Naive thymus-derived CD4-positive, alpha-beta T cell (primary cell): Measurements from ENCODE around the gene CTNNAL1. TPM values are rescaled to one million over a fixed set of nuclear protein-coding genes. Genes with fewer than 3 reads are reported as not detected.

Source experiments
- ATAC-seq: fragments of 150-1000 bp; cut with Tn5 transposase; 2 replicates; pipeline ENCODE4 v1.10.0; 2021; ENCODE audit warnings: mild to moderate bottlenecking, moderate library complexity
- CTCF ChIA-PET: fragments of 350-600 bp; sonication (Branson Sonifier 250); formaldehyde crosslinking; loops from one replicate; lab custom pipeline; 2021; ENCODE audit warnings: antibody characterized with exemption; lab: Charles Lee
- POLR2A ChIA-PET: fragments of 350-600 bp; sonication (Branson Sonifier 250); formaldehyde crosslinking; loops from one replicate; lab custom pipeline; 2021; ENCODE audit warnings: antibody characterized with exemption, inconsistent platforms; lab: Charles Lee
- DNase-seq, 9 donors: peaks; one replicate each; pipeline versions ENCODE4 v3.0.0 to v3.0.0-alpha.2; 2020 to 2022; ENCODE audit warnings: mixed read lengths in 1 of 9
- H3K27ac ChIP-seq: one replicate; pipeline ENCODE4 v1.7.0; 2013; ENCODE audit warnings: mild to moderate bottlenecking, low read depth, low read length, moderate library complexity
- H3K27me3 ChIP-seq, 2 donors: one replicate each; pipeline ENCODE4 v1.7.0; 2013; ENCODE audit warnings: low read length in 2 of 2, mild to moderate bottlenecking in 2 of 2, moderate library complexity in 2 of 2; ENCODE audit not compliant: control insufficient read depth in 2 of 2, insufficient read depth in 2 of 2
- H3K36me3 ChIP-seq, 3 experiments: 1 replicate in 2 of 3; 2 replicates in 1 of 3; pipeline ENCODE4 v1.7.0; 2013; ENCODE audit warnings: low read length in 3 of 3, mild to moderate bottlenecking in 3 of 3, moderate library complexity in 1 of 3; ENCODE audit not compliant: insufficient read depth in 3 of 3, control insufficient read depth in 2 of 3
- H3K4me1 ChIP-seq, 2 donors: one replicate each; pipeline ENCODE4 v1.7.0; 2013; ENCODE audit warnings: low read length in 2 of 2, mild to moderate bottlenecking in 2 of 2, moderate library complexity in 1 of 2; ENCODE audit not compliant: control insufficient read depth in 2 of 2, insufficient read depth in 2 of 2
- H3K4me3 ChIP-seq: 2 replicates; pipeline ENCODE4 v1.7.0; 2013; ENCODE audit warnings: mild to moderate bottlenecking, low read length
- H3K9me3 ChIP-seq, 3 experiments: 1 replicate in 2 of 3; 2 replicates in 1 of 3; pipeline ENCODE4 v1.7.0; 2013; ENCODE audit warnings: low read length in 3 of 3; ENCODE audit not compliant: control insufficient read depth in 2 of 3
- H3K27ac Mint-ChIP-seq, 9 donors: one replicate each; pipeline ENCODE4 v1.8.0; 2020 to 2022; ENCODE audit warnings: mixed read lengths in 9 of 9, mild to moderate bottlenecking in 8 of 9, moderate library complexity in 5 of 9, inconsistent platforms in 2 of 9
- H3K27me3 Mint-ChIP-seq, 5 donors: one replicate each; pipeline ENCODE4 v1.8.0; 2021 to 2022; ENCODE audit warnings: mixed read lengths in 5 of 5, mild to moderate bottlenecking in 1 of 5
- H3K36me3 Mint-ChIP-seq, 5 donors: one replicate each; pipeline ENCODE4 v1.8.0; 2020 to 2022; ENCODE audit warnings: mixed read lengths in 5 of 5, mild to moderate bottlenecking in 3 of 5, inconsistent platforms in 1 of 5
- H3K4me1 Mint-ChIP-seq, 7 donors: one replicate each; pipeline ENCODE4 v1.8.0; 2020 to 2022; ENCODE audit warnings: mixed read lengths in 7 of 7, mild to moderate bottlenecking in 3 of 7, inconsistent platforms in 1 of 7
- H3K4me3 Mint-ChIP-seq, 10 donors: one replicate each; pipeline ENCODE4 v1.8.0; 2020 to 2022; ENCODE audit warnings: mild to moderate bottlenecking in 10 of 10, mixed read lengths in 10 of 10, moderate library complexity in 6 of 10, inconsistent platforms in 2 of 10
- H3K9me3 Mint-ChIP-seq, 11 donors: one replicate each; pipeline ENCODE4 v1.8.0; 2020 to 2022; ENCODE audit warnings: mixed read lengths in 11 of 11, mild to moderate bottlenecking in 4 of 11, inconsistent platforms in 1 of 11, moderate library complexity in 1 of 11
- intact Hi-C, 2 donors: fragments of 100-400 bp; cut with micrococcal nuclease; formaldehyde crosslinking; loops; one replicate each; pipeline ENCODE4 v1.15.1; 2023
- polyA plus RNA-seq, 2 donors: library from polyadenylated mRNA; unstranded; fragments of 300-500 nt; fragmentation: Illumina TruSeq; gene quantifications; one replicate each; pipeline ENCODE4 v1.2.3, GENCODE V29; 2021
- total RNA-seq, 6 experiments: library from RNA in 5 of 6; stranded (reverse) in 5 of 6; gene quantifications; 1 replicate in 5 of 6; 2 replicates in 1 of 6; pipeline ENCODE4 v1.2.3 and lab custom pipeline; 2021 to 2026

Gene CTNNAL1
- total and polyA plus RNA-seq, 7 experiments from 2014 or later: 0.77 to 9.9 (median 1.1) TPM

- POLR2A ChIA-PET: no interaction called here
- no peak overlapping the region for H3K4me3 Mint-ChIP-seq
Measured at GRCh38 chr9:108991479-108991878, 21.8 kb downstream of the CTNNAL1 start.

GRCh38 chr9:108983885-108984284 is 29.4 kb downstream of the CTNNAL1 start:
- ChIA-PET CTCF (interaction anchor here (0.9 kb wide), 1 partner anchor 215 kb away, joined by 4 read pairs; no protein-coding TSS in a partner anchor), POLR2A (no interaction called here)
- no peaks in the 10 kb centered on the region for H3K4me1 Mint-ChIP-seq
- Histone ChIP-seq H3K9me3 (no peaks in the 10 kb centered on the region), H3K36me3 (no peaks in the 10 kb centered on the region), H3K27ac (no peak overlapping the region), H3K4me3 (no peak overlapping the region), H3K27me3 (no peaks in the 10 kb centered on the region), H3K4me1 (no peaks in the 10 kb centered on the region)
- no peaks in the 10 kb centered on the region for H3K27me3 Mint-ChIP-seq
- intact Hi-C loops: no loop called here
- H3K27ac Mint-ChIP-seq: no peak overlapping the region
- no peak overlapping the region for H3K4me3 Mint-ChIP-seq
- DNase-seq (no peak), ATAC-seq (no peak)
- peaks cover 0 to 7% (median 0%) of the 10 kb centered on the region in 11 donors for H3K9me3 Mint-ChIP-seq
- peaks cover 0 to 10% (median 0%) of the 10 kb centered on the region in 5 donors for H3K36me3 Mint-ChIP-seq

More at GRCh38 chr9:108991479-108991878, 21.8 kb downstream of the CTNNAL1 start:
- intact Hi-C loops: no loop called here
- Mint-ChIP-seq H3K27ac (no peak overlapping the region), H3K4me1 (peaks cover 0 to 9% (median 5%) of the 10 kb centered on the region in 7 donors), H3K9me3 (peaks cover 0 to 7% (median 0%) of the 10 kb centered on the region in 11 donors), H3K27me3 (no peaks in the 10 kb centered on the region), H3K36me3 (peaks cover 0 to 19% (median 0%) of the 10 kb centered on the region in 5 donors)
- Histone ChIP-seq H3K36me3 (no peaks in the 10 kb centered on the region), H3K4me3 (no peak overlapping the region), H3K4me1 (no peaks in the 10 kb centered on the region), H3K27me3 (no peaks in the 10 kb centered on the region), H3K27ac (no peak overlapping the region), H3K9me3 (no peaks in the 10 kb centered on the region)
- no peak for DNase-seq
- ATAC-seq: no peak
- CTCF ChIA-PET: no interaction called here

- H3K27me3 ChIP-seq: no peaks in the 10 kb centered on the region
- POLR2A ChIA-PET: no interaction called here
- no peaks in the 10 kb centered on the region for H3K27me3 Mint-ChIP-seq
- no peaks in the 10 kb centered on the region for H3K4me1 ChIP-seq
- H3K4me3 Mint-ChIP-seq: no peak overlapping the region
- DNase-seq (no peak), ATAC-seq (no peak)
- intact Hi-C loops: no loop called here
- H3K36me3 Mint-ChIP-seq: peaks cover 0 to 4% (median 2%) of the 10 kb centered on the region in 5 donors
- no peaks in the 10 kb centered on the region for H3K9me3 ChIP-seq
- CTCF ChIA-PET: no interaction called here
- no peak overlapping the region for H3K27ac Mint-ChIP-seq
- H3K9me3 Mint-ChIP-seq: no peaks in the 10 kb centered on the region
- H3K4me1 Mint-ChIP-seq: peaks cover 0 to 1% (median 0%) of the 10 kb centered on the region in 7 donors
- H3K27ac ChIP-seq: no peak overlapping the region
- no peaks in the 10 kb centered on the region for H3K36me3 ChIP-seq
- no peak overlapping the region for H3K4me3 ChIP-seq
Measured at GRCh38 chr9:108980893-108981292, 32.4 kb downstream of the CTNNAL1 start.

GRCh38 chr9:108978205-108978604 is 35.1 kb downstream of the CTNNAL1 start:
- peaks cover 0 to 1% (median 0%) of the 10 kb centered on the region in 7 donors for H3K4me1 Mint-ChIP-seq
- Histone ChIP-seq H3K27ac (no peak overlapping the region), H3K4me3 (no peak overlapping the region), H3K9me3 (no peaks in the 10 kb centered on the region), H3K27me3 (no peaks in the 10 kb centered on the region), H3K4me1 (no peaks in the 10 kb centered on the region), H3K36me3 (no peaks in the 10 kb centered on the region)
- ChIA-PET POLR2A (no interaction called here), CTCF (no interaction called here)
- ATAC-seq: no peak
- H3K36me3 Mint-ChIP-seq: peaks cover 0 to 4% (median 2%) of the 10 kb centered on the region in 5 donors
- intact Hi-C loops: no loop called here
- no peaks in the 10 kb centered on the region for H3K9me3 Mint-ChIP-seq
- no peaks in the 10 kb centered on the region for H3K27me3 Mint-ChIP-seq
- no peak overlapping the region for H3K4me3 Mint-ChIP-seq
- no peak overlapping the region for H3K27ac Mint-ChIP-seq
- no peak for DNase-seq

- Histone ChIP-seq H3K36me3 (no peaks in the 10 kb centered on the region), H3K9me3 (no peaks in the 10 kb centered on the region), H3K4me3 (no peak overlapping the region), H3K4me1 (no peaks in the 10 kb centered on the region), H3K27me3 (no peaks in the 10 kb centered on the region), H3K27ac (no peak overlapping the region)
- peaks cover 0 to 10% (median 9%) of the 10 kb centered on the region in 5 donors for H3K36me3 Mint-ChIP-seq
- intact Hi-C loops: no loop called here
- no peaks in the 10 kb centered on the region for H3K27me3 Mint-ChIP-seq
- H3K9me3 Mint-ChIP-seq: peaks cover 0 to 14% (median 4%) of the 10 kb centered on the region in 11 donors
- DNase-seq: no peak
- H3K4me1 Mint-ChIP-seq: peaks cover 0 to 1% (median 0%) of the 10 kb centered on the region in 7 donors
- no peak for ATAC-seq
- ChIA-PET POLR2A (no interaction called here), CTCF (no interaction called here)
- no peak overlapping the region for H3K27ac Mint-ChIP-seq
- H3K4me3 Mint-ChIP-seq: no peak overlapping the region
Measured at GRCh38 chr9:108973895-108974294, 39.4 kb downstream of the CTNNAL1 start.

- intact Hi-C loops: no loop called here
- no peak overlapping the region for H3K27ac ChIP-seq
- POLR2A ChIA-PET: no interaction called here
- no peak overlapping the region for H3K4me3 ChIP-seq
- H3K36me3 ChIP-seq: no peaks in the 10 kb centered on the region
- Mint-ChIP-seq H3K9me3 (peaks cover 0 to 14% (median 4%) of the 10 kb centered on the region in 11 donors), H3K4me3 (no peak overlapping the region), H3K36me3 (peaks cover 0 to 10% (median 8%) of the 10 kb centered on the region in 5 donors), H3K27ac (no peak overlapping the region), H3K4me1 (peaks cover 0 to 1% (median 0%) of the 10 kb centered on the region in 7 donors), H3K27me3 (no peaks in the 10 kb centered on the region)
- CTCF ChIA-PET: interaction anchor here (0.6 kb wide), 1 partner anchor 22 kb away, joined by 3 read pairs; no protein-coding TSS in a partner anchor
- no peaks in the 10 kb centered on the region for H3K27me3 ChIP-seq
- no peaks in the 10 kb centered on the region for H3K4me1 ChIP-seq
- ATAC-seq (no peak), DNase-seq (no peak)
- H3K9me3 ChIP-seq: no peaks in the 10 kb centered on the region
Measured at GRCh38 chr9:108972626-108973209, 40.6 kb downstream of the CTNNAL1 start.

- POLR2A ChIA-PET: no interaction called here
- DNase-seq: no peak
- no peak overlapping the region for H3K27ac Mint-ChIP-seq
- Histone ChIP-seq H3K27ac (no peak overlapping the region), H3K9me3 (no peaks in the 10 kb centered on the region), H3K27me3 (no peaks in the 10 kb centered on the region), H3K4me1 (no peaks in the 10 kb centered on the region), H3K4me3 (no peak overlapping the region), H3K36me3 (no peaks in the 10 kb centered on the region)
- H3K4me1 Mint-ChIP-seq: peaks cover 0 to 1% (median 0%) of the 10 kb centered on the region in 7 donors
- H3K36me3 Mint-ChIP-seq: peaks cover 0 to 9% (median 6%) of the 10 kb centered on the region in 5 donors
- ATAC-seq: no peak
- H3K4me3 Mint-ChIP-seq: no peak overlapping the region
- H3K27me3 Mint-ChIP-seq: no peaks in the 10 kb centered on the region
- peaks cover 0 to 14% (median 4%) of the 10 kb centered on the region in 11 donors for H3K9me3 Mint-ChIP-seq
- CTCF ChIA-PET: no interaction called here
- intact Hi-C loops: no loop called here
Measured at GRCh38 chr9:108972186-108972585, 41.1 kb downstream of the CTNNAL1 start.
